ENCODE data around the gene MCAT.

- TF ChIP-seq, protein P1, sequence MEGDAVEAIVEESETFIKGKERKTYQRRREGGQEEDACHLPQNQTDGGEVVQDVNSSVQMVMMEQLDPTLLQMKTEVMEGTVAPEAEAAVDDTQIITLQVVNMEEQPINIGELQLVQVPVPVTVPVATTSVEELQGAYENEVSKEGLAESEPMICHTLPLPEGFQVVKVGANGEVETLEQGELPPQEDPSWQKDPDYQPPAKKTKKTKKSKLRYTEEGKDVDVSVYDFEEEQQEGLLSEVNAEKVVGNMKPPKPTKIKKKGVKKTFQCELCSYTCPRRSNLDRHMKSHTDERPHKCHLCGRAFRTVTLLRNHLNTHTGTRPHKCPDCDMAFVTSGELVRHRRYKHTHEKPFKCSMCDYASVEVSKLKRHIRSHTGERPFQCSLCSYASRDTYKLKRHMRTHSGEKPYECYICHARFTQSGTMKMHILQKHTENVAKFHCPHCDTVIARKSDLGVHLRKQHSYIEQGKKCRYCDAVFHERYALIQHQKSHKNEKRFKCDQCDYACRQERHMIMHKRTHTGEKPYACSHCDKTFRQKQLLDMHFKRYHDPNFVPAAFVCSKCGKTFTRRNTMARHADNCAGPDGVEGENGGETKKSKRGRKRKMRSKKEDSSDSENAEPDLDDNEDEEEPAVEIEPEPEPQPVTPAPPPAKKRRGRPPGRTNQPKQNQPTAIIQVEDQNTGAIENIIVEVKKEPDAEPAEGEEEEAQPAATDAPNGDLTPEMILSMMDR (IDR thresholded peaks at IDR 0.05; ENCODE audit: low read depth, low read length, missing input control): no peak
- TF ChIP-seq, protein P2, sequence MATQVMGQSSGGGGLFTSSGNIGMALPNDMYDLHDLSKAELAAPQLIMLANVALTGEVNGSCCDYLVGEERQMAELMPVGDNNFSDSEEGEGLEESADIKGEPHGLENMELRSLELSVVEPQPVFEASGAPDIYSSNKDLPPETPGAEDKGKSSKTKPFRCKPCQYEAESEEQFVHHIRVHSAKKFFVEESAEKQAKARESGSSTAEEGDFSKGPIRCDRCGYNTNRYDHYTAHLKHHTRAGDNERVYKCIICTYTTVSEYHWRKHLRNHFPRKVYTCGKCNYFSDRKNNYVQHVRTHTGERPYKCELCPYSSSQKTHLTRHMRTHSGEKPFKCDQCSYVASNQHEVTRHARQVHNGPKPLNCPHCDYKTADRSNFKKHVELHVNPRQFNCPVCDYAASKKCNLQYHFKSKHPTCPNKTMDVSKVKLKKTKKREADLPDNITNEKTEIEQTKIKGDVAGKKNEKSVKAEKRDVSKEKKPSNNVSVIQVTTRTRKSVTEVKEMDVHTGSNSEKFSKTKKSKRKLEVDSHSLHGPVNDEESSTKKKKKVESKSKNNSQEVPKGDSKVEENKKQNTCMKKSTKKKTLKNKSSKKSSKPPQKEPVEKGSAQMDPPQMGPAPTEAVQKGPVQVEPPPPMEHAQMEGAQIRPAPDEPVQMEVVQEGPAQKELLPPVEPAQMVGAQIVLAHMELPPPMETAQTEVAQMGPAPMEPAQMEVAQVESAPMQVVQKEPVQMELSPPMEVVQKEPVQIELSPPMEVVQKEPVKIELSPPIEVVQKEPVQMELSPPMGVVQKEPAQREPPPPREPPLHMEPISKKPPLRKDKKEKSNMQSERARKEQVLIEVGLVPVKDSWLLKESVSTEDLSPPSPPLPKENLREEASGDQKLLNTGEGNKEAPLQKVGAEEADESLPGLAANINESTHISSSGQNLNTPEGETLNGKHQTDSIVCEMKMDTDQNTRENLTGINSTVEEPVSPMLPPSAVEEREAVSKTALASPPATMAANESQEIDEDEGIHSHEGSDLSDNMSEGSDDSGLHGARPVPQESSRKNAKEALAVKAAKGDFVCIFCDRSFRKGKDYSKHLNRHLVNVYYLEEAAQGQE (IDR thresholded peaks at IDR 0.05): no peak
- TF ChIP-seq RAD21 (IDR thresholded peaks at IDR 0.05): no peak
- no peak for TF ChIP-seq GABPA (IDR thresholded peaks at IDR 0.05 in 1 of 2, conservative IDR thresholded peaks at IDR 0.05 in 1 of 2)
- TF ChIP-seq, protein P3, sequence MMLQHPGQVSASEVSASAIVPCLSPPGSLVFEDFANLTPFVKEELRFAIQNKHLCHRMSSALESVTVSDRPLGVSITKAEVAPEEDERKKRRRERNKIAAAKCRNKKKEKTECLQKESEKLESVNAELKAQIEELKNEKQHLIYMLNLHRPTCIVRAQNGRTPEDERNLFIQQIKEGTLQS (IDR thresholded peaks at IDR 0.05): no peak
- TF ChIP-seq EGR1 (IDR thresholded peaks at IDR 0.05; ENCODE audit: low read depth in 2 of 2): no peak
- TF ChIP-seq YY1 (IDR thresholded peaks at IDR 0.05): no peak
- TF ChIP-seq TAF1 (conservative IDR thresholded peaks at IDR 0.05): no peak
These were observed 42.7 kb upstream of the MCAT start for GRCh38 chr22:43185860-43186261.
